Measurements from ENCODE around the gene CCDC27.
"Not testable (repeated sequence)": the region's sequence is repeated elsewhere in the genome, so short reads cannot be mapped to it uniquely, and the experiment has no call there.

The CCDC27 gene

DNA sequence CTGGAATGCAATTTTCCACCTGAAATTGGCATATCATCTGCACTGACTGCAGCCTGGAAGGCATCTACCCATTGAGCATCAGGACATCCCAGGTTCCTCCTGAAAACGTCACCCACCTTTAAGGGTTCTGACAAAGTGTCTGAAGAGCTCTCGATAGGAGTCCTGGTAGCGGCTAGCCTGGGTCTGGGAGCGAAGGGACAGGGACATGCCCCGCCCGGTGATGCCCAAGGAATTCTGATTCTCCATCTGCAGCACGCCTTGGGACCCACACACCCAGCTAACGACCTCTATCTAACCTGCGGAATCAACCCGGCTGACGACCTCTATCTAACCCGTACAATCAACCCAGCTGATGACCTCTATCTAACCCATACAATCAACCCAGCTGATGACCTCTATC, 13.3 kb upstream of the CCDC27 start:
- no peak for DNase-seq

DNA sequence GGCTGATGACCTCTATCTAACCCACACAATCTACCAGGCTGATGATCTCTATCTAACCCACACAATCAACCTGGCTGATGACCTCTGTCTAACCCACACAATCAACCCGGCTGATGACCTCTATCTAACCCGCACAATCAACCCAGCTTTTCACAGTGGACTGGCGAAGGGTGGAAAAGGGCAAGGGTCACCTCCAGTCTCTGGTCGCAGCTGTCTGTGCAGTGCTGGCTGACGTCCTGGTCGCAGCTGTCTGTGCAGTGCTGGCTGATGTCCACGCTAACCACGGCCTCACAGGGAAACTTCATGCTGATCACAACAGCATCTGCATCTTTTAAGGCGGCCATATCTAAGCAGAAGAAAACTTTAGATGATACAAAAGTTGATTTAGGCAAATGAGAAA, 12.2 kb upstream of the CCDC27 start:
- DNase-seq, result no peak

DNA sequence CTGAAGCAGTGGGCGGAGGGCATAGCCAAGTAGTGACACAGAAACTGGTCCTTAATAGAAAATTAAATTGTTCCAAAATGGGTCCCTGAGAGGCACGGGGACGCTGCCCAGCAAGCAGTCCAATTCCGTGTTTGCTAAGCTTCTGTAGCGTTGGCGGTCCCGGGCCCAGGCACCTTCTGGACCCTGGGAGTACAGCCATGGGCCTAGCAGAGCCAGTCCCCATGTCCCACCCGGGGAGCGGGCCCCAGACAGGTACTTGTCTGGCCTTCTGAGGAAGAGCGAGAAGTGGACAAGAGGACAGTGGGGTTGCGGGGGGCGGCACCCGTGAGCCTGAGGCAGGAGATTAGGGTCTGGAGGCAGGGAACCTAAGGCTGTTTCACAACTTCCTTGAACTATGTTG, 11.5 kb upstream of the CCDC27 start:
- DNase-seq, result no peak

DNA sequence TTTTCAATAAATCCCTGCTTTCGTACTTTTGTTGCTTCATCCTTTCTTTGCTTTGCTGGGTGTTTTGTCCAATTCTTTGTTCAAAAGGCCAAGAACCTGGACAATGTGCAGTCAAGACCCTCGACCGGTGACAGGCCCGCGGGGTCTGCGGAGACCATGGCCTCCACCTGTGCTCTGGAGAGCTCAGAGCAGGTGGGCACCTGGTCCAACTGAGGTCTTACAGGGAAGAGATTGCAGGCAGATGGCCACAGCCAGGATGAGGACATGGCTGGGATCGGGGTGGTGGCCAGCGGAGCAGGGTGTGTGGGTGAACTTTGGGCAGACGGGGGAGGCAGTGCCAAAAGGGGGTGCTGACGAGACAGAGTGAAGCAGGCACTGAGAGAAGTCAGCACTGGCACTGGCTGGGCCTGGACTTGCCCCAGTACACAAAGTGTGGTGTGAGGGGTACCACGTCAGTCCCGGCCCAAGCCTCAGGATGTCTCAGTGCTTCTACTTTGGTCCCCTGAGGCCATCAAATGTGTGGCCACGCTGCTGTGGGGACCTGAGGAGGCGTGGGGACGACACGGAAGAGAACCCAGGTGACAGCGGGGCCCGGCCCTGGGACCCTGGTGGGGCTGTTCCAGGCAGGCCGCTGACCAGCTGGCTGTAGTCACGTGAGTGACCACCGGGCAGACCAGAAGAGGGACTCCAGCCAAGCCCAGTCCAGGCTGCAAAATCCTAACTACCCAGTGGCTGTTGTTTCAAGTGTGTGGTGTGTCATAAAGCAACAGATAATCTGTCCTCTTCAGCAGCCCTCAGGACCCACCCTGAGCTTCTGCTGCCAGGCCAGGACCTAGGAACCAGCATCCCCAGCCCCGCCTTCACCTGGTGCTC, 10.4 kb upstream of the CCDC27 start:
- DNase-seq, result no peak

DNA sequence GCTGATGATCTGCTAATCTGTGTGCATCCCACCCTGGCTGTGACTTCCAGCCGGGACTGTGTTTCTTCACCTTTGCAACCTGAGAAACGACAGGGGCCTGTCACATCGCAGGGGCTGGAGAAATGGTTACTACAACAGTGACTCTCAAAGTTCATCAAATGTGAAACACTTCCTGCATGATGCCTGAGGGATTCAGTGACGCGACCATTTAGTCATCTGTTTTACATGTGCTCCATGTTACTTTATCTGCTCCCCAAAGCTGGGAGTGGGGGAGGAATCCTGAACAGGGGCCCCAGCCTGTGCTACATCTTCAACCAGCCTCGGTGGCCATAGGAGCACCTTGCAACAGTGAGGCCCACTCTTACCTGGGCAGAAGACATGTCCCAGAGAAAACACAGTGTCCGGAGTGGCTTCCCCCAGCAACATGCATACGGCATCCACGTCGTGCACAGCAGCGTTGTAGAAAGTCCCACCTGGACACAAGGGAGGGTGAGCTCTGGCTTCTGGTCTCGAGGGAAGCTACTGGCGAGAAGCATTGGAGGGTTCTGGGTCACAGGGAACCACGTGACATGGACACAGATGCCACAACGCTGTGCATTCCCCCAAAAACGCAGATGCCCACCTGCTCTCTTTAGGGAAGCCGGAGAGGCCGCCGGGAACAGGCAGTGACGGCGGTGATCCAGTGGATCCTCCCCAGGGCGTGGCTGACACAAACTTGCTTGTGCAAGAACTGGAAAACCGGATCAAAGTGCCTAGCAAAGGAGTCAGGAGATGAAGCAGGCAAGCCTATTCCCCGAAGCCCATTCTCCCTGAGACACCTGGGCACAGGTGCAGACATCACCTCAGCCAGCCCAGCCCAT, 9.6 kb upstream of the CCDC27 start:
- DNase-seq, result no peak

DNA sequence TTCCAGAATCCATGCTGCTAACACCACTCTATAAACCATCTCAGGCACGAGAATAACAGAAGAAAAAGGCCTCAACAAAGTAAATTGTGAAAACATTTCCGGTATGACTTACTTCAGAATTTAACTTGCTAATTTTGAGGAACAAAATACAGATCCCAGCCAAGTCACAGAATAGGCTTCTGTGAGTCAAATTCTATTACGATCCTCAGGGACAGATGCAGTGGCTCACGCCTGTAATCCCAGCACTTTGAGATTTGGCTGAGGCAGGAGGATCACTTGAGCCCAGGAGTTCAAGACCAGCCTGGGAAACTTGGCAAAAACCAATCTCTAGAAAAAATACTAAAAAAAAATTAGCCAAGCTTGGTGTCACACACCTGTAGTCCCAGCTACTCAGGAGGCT, 8.8 kb upstream of the CCDC27 start:
- no peak for DNase-seq

DNA sequence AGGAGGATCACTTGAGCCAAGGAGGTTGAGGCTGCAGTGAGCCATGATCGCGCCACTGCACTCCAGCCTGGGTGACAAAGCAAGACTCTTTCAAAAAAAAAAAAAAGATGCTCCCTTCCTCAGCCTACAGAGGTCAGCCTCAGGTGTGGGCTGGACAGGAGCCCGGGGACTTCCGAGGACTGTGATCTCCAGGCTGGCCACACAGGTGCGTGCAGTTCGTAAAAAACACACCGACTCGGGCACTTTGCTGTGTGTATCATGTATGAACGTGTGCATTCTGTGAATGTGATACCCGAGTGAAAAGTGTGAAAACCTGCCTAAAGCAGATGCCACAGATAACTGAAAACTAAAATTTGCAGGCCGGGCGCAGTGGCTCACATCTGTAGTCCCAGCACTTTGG, 8.4 kb upstream of the CCDC27 start:
- no peak for DNase-seq

DNA sequence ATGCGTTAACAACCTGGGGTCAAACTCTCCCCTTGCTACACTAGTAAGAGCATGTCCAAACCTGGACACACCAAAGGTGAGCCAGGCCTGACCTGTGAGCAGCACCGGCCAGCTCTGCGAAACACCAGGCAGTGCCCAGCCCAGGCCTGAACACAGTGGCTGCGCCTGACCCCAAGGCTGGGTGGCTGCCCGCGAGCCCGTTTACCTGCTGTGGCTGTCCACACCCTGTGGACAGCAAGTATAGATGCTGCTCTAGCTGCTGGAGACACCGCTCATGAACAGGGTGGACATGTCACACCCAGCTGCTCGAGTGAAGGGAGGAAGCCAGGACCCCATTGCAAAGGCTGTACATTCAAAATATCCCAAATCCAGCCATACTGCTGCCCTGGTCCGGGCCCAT, 7.6 kb upstream of the CCDC27 start:
- no peak for DNase-seq

DNA sequence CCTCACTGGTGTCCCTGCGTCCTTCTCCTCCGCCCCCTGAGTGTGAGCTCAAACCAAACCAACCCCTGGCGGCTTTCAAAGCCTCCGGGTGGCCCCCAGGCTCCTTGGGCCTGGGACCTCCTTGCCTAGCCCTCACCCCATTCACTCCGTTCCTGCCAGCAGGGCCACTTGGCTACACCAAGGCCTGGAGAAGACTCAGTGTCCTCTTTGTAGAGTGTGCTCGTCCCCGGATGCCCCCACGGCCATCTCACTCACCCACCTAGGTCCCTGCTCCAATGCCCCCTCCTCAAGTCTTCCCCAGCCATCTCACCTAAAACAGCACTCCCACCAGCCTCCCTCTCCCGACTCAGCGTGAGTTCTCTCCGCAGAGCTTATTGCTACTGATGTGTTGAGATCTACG, 7.2 kb upstream of the CCDC27 start:
- DNase-seq, result no peak

DNA sequence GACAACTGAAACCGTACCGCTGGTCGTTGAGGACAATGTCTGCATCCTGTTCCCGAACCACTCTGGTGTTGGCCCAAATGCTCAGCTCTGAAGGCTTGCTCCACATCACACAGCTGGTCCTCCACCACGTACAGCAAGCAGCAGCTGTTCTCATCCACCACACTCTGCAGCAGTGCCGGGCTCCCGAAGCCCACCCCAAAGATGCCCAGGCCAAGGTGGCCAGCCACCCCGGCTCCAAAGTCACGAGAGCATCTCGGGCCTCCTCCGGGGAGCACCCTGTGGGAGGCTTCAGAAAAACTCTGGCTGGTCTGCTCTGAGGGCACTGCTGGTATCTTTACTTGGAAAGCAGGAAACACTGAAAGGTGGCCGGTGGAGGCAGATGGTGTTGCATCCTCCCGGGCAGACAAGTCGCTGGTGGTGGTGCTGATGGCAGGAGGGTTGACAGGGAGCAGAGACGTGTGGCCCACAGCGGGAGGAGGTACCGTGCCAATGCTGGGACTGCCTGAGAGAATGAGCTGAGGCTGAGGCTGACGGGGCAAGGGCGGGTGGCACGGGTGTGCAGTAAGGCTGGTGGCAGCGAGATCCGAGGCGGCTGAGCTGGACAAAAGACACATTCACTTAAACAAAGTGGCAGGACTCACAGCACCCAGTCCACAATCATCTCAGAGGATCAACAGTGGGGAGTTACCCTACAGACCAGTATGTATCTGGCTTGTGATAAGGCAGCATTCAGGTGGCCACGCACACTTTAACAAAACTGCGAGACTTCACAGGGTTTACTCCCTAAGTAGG, 6.5 kb upstream of the CCDC27 start:
- no peak for DNase-seq

DNA sequence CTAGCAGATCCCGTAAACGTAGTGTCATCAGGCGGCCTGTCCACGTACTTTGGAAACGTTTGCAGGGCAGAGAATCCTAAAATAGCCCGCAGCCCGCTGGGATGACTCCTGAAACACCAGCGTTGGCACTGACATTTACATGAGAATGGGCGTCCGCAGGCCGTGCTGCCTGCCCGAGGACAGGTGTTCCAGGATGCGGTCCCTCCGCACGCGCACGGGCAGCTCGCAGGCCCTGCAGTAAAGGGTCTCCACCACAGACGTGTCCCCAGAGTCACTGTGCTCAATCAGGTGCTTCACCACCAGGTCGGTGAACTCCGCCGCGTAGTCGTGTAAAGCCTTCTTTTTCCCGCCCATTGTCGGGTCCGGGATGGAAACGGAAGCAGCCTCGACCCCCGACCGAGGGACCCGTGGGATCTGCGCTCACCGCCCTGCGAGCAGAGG, 5.8 kb upstream of the CCDC27 start:
- no peak for DNase-seq

DNA sequence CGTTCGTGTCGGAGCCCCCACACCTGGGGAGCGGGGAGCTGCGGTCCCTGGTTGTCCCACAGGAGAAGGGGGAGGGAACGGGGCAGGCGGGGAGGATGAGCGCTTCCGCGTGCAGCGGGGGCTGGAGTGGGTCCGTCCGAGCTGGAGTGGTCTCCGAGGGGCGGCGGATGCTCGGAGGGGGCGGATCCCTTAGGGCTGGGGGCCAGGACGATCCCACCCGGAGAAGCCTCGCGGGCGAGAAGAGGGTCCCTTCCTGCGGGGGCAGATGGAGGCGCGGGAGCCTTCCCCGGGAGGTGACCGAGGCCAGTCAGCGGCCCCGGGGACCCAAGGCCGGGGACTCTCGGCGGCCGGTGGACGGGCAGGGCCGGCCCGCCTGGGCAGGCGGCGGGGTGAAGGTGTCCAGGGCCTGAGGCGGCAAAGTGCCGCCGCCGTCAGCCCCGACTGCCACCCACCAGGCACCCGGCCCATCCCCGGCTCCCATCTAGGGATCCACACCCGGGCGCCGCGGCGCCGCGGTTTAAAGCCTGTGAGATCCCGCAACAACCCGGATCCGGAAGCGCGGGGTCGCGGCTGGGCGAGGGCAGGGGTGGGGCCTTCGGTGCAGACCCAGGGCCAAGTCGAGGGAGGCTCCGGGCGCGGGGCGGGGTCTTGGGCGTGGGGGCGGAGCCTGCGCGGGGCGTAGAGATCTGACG, 5.3 kb upstream of the CCDC27 start:
- peak; percentile 87 to 89 for DNase-seq

DNA sequence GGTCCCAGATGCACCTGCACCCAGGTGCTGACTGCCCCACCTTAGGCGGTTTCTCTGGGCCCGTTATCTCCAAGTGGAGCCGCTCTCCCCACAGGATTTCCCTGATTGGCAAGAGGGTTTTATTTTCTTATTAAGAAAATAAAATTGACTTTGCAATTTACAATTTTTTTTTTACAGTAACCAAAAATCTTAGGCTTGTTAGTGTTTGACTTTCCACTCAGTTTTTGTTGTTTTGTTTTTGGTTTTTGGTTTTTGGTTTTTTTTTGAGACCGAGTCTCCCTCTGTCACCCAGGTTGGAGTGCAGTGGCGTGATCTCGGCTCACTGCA, 4.8 kb upstream of the CCDC27 start:
- no peak for DNase-seq

DNA sequence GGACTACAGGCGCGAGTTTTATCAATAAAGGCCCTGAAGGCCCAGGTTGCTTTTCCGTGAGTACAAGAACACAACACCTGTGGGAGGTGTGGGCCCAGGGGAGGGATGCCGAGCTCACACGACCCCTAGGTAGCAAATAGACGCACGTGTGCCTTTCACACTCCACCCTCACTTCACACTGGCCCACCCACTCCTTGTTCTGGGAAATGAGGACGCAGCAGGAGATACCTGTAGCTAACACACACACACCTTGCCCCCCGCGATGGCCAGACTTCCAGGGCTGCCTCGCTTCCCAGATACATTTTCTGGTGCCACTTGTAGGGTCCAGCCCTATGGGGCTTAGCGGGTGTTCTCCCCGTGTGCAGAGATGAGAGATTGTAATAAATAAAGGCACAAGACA, 4.3 kb upstream of the CCDC27 start:
- no peak for DNase-seq

DNA sequence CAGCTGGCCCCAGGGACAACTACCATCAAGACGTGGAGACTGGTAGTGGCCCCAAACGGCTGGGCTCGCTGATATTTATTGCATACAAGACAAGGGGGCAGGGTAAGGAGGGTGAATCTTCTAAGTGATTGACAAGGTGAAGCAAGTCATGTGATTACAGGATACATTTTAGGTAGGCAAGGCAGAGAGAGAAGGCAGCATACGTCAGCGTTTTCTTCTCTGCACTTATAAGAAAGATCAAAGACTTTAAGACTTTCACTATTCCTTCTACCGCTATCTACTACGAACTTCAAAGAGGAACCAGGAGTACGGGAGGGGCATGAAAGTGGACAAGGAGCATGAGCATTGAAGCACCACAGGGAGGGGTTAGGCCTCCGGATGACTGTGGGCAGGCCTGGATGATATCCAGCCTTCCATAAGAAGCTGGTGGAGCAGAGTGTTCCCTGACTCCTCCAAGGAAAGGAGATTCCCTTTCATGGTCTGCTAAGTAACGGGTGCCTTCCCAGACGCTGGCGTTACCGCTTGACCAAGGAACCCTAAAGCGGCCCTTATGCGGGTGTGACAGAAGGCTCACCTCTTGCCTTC, 3.8 kb upstream of the CCDC27 start:
- not testable (repeated sequence) for DNase-seq

DNA sequence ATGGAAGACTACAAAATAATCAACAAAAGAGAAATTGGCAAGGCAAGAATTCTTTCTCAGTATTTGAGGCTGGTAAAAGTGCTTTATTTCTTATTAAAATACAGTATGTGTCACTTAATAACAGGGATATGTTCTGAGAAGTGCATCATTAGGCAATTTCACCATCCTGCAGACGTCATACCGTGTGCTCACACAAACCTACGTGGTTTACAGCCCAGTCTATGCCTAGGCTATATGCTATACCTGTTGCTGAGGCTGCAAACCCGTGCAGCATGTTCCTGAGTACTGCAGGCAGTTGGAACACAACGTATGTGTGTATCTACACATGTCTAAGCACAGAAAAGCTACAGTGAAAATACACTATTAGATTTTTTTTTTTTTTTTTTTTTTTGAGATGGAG, 2.7 kb upstream of the CCDC27 start:
- no peak for DNase-seq

DNA sequence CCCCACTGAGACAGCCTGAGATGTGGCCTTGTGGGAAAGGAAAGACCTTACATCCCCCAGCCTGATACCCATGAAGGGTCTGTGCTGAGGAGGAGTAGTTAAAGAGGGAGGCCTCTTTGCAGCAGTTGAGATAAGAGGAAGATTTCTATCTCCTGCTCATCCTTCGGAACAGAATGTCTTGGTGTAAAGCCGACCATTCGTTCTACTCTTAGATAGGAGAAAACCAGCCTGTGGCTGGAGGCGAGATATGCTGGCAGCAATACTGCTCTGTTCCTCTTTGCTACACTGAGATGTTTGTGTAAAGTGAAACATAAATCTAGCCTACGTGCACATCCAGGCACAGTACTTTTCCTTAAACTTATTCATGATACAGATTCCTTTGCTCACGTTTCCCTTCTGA, 1.5 kb upstream of the CCDC27 start:
- no peak for DNase-seq

DNA sequence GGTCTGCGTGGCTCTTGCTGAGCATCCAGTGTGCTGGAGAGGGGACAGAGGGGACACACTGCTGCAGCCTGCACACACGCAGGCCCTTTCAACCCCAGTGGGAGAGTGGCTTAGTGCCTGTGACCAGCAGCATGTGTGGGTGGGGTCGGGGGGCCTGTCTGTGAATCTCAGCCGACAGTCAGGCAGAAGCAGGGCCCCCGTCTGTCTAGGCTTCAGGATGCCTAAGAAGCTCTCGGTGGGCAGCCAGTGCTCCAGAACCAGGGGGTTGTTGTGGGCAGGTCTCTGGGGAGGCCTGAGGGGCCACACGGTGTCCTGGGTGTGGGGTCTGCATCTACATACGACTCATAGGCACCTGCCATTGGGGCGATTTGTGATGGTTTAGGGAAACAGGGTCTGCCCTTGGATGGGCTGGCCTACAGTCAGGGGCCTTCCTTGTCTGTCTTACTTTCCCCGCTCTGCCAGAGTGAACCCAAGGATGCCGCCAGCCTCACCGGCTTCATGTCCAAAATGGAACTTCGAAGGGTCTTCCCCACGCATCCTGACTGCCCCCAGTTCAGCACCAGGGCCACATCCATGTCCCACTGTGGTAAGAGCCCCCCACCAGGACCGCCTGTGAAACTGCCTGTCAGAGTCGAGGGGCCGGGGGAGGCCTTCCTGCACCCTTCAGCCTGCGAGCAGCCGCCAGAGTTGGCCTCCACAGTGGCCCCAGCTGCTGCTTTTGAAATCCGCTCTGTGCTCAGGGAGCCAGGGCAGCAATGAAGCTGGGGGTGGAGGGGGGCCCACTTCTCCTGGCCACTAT, 1.6 kb downstream of the CCDC27 start:
- DNase-seq, result no peak

DNA sequence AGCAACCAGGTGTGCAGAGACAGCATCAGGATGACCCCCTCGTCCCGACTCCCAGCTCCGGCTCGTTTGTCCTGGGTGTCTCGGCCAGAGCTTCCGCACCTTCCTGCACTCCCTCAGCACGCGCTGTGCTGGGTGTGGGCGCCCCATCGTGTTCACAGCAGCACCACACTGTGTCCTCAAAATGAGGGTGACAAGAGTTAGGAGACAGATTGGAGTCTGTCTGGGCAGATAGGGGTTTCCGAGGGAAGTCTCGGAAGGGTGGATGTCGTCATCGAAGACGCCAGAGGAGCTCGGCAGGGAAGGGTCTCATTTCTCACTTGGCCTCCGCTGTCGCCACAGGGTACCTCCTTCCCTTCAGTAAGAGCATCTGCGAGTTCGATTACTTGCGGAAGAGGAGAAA, 4.1 kb downstream of the CCDC27 start:
- DNase-seq, result no peak

DNA sequence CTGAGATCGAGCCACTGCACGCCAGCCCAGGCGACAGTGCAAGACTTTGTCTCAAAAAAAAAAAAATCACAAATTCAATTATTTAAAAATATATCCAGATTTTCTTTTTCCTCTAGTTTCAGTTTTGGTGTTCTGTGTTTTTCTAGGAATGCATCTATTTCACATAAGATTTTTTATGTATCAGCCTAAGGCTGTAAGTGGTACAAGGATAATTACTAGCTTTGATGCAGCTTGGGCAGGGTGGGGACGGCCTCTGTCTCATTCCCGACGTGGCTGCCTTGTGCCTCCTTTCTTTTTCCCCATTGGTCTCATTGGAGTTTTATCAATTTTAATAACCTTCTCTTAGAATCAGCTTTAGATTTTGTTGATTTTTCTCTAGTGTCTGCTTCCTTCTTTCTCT, 6.9 kb downstream of the CCDC27 start:
- no peak for DNase-seq

DNA sequence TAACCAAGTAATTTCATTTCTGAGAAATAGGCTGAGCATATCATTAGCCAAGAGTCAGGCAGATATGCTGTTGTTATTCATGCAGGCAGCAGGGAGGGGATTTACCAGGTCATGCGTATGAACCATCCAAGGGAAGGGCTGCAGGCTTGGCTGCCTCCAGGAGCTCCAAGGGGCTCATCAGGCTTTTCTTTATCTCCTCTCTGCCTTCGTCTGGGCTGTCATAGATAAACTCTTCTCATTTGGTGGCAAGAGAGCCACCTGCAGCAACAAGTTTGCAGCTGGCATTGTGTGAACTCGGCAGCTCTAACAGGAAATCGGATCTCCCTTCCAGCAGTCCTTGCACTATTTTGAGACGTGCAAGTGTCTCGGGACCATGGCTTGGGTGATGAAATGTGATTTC, 7.5 kb downstream of the CCDC27 start:
- DNase-seq, result no peak
